ENCODE results near the gene NAA80. TPM values are rescaled to one million over a fixed set of nuclear protein-coding genes. Genes with fewer than 3 reads are reported as not detected.

The NAA80 gene
- total and polyA plus RNA-seq, 2 of the 13 experiments (the other 11 are each of a cell fraction or from before 2014, with no cell fraction given), result 3.4 to 8.7 TPM

DNA sequence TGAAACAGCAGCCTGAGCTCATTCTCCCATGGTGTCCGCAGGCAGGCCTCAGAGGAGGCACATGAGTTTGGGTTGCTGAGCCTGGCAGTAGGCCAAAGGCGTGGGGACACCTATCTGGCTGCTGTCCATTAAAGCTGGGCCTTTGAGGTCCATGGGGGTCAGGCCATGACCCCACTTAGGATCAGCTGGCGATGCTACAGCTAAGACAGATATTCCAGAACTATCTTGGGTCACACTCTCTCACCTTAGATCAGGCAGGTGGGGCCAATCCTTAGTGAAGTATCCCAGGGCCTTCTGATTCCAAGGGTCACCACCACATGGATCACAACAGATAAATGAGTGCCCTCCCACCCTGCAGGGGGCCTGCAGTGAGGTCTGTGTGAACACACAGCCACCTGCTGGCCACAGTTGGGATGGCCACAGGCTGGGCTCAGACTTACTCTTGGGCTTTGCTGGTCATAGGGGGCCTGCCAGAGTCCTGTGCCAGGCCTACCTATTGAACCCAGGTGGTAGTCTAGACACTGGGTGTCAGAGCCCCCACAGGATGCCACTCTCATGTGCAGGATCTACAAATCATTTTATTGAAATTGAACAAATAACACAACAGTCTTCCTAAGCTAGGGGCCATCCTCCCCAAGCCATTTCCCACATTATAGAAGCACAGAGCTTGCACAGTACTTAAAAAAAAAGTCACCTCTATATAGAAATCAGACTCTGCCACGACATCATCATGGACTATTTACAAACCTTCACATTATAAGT lies 25.3 kb upstream of the NAA80 start (continued):
- TF ChIP-seq TRAFD1 (CRISPR knock-in tag; IDR thresholded peaks at IDR 0.05; ENCODE audit: borderline replicate concordance) (no peak), TFAP4 (IDR thresholded peaks at IDR 0.05; ENCODE audit: borderline replicate concordance, low read depth) (peak; percentile 62), NR2F1 (CRISPR knock-in tag; IDR thresholded peaks at IDR 0.05) (peak in 1 of 2 experiments; percentile 65; a peak in 2 of 4 replicates), FOXA3 (CRISPR knock-in tag; IDR thresholded peaks at IDR 0.05) (peak; percentile 45; the same call in 1 of the 2 replicates), ZMYM4 (CRISPR knock-in tag; IDR thresholded peaks at IDR 0.05) (0 out of 2 replicates have a peak, but pooled peaks have one; percentile 31), GMEB1 (CRISPR knock-in tag; IDR thresholded peaks at IDR 0.05; ENCODE audit: borderline replicate concordance) (peak; percentile 28; the same call in 1 of the 2 replicates), ZNF609 (CRISPR knock-in tag; IDR thresholded peaks at IDR 0.05; ENCODE audit: borderline replicate concordance) (peak; percentile 41; the same call in 1 of the 2 replicates), KAT8 (CRISPR knock-in tag; IDR thresholded peaks at IDR 0.05) (peak; percentile 61), NPAS2 (CRISPR knock-in tag; IDR thresholded peaks at IDR 0.05; ENCODE audit: borderline replicate concordance) (no peak), ZFP1 (CRISPR knock-in tag; IDR thresholded peaks at IDR 0.05) (no peak), ZSCAN25 (CRISPR knock-in tag; IDR thresholded peaks at IDR 0.05) (0 out of 2 replicates have a peak, but pooled peaks have one; percentile 24)
- TF ChIP-seq, protein P1, sequence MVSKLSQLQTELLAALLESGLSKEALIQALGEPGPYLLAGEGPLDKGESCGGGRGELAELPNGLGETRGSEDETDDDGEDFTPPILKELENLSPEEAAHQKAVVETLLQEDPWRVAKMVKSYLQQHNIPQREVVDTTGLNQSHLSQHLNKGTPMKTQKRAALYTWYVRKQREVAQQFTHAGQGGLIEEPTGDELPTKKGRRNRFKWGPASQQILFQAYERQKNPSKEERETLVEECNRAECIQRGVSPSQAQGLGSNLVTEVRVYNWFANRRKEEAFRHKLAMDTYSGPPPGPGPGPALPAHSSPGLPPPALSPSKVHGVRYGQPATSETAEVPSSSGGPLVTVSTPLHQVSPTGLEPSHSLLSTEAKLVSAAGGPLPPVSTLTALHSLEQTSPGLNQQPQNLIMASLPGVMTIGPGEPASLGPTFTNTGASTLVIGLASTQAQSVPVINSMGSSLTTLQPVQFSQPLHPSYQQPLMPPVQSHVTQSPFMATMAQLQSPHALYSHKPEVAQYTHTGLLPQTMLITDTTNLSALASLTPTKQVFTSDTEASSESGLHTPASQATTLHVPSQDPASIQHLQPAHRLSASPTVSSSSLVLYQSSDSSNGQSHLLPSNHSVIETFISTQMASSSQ (IDR thresholded peaks at IDR 0.05; ENCODE audit: low read depth), result no peak
- TF ChIP-seq, protein P1 (CRISPR knock-in tag; IDR thresholded peaks at IDR 0.05; ENCODE audit: borderline replicate concordance), result peak; percentile 63
